Parathyroid adenoma (tissue), 2 donors: ENCODE data around the gene NXN.

Experiments
- H2AFZ ChIP-seq: fragments of 300-600 bp; sonication (generic); one replicate; pipeline ENCODE4 v1.7.0; 2017; ENCODE audit warnings: antibody characterized with exemption, mild to moderate bottlenecking
- H3K27ac ChIP-seq: fragments of 300-600 bp; sonication (generic); one replicate; pipeline ENCODE4 v1.7.0; 2017
- H3K27me3 ChIP-seq: fragments of 300-600 bp; sonication (generic); one replicate; pipeline ENCODE4 v1.7.0; 2017; ENCODE audit warnings: low read length; ENCODE audit not compliant: control insufficient read depth, insufficient read depth
- H3K36me3 ChIP-seq: fragments of 300-600 bp; sonication (generic); one replicate; pipeline ENCODE4 v1.7.0; 2017; ENCODE audit warnings: low read length; ENCODE audit not compliant: control insufficient read depth, insufficient read depth
- H3K4me1 ChIP-seq: fragments of 300-600 bp; sonication (generic); one replicate; pipeline ENCODE4 v1.7.0; 2017; ENCODE audit warnings: control low read depth
- H3K4me2 ChIP-seq: fragments of 300-600 bp; sonication (generic); one replicate; pipeline ENCODE4 v1.7.0; 2017; ENCODE audit warnings: low read length
- H3K4me3 ChIP-seq: fragments of 300-600 bp; sonication (generic); one replicate; pipeline ENCODE4 v1.7.0; 2017; ENCODE audit warnings: low read depth, low read length
- H3K79me2 ChIP-seq: fragments of 300-600 bp; sonication (generic); one replicate; pipeline ENCODE4 v1.7.0; 2017; ENCODE audit warnings: control low read depth
- H3K9ac ChIP-seq: fragments of 300-600 bp; sonication (generic); one replicate; pipeline ENCODE4 v1.7.0; 2017; ENCODE audit warnings: mild to moderate bottlenecking
- H3K9me3 ChIP-seq: fragments of 300-600 bp; sonication (generic); one replicate; pipeline ENCODE4 v1.7.0; 2017; ENCODE audit warnings: low read length; ENCODE audit not compliant: control insufficient read depth
- CTCF ChIP-seq: fragments of 300-600 bp; sonication (generic); IDR thresholded peaks from one replicate; pipeline ENCODE4 v1.7.0; 2017; ENCODE audit warnings: antibody characterized with exemption, mild to moderate bottlenecking
- donor health status: primary hyperparathyroidism.

The NXN gene

DNA sequence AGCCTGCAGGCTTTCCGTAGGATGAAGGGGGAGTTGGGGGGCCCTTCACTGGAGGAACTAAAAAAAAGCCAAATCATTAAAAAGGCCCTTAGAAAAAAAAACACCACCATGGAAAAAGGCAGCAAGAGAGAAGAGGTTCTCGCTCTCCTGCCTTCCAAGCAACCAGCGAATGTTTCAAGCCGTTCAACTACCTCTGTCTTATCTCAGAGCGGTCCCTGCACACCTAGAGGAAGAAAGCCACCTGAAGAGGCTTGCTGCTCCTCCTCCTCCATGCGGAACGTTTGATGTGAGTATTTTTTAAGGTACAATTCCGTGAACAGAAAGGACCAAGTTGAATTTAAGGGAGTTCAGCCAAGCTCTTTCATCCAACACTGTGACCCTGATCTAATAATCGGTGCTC, 9.2 kb downstream of the NXN start:
- Histone ChIP-seq H3K79me2 (peaks cover 2% of the 10 kb centered on the region), H3K9ac (no peak overlapping the region), H3K4me2 (no peak overlapping the region), H3K36me3 (no peaks in the 10 kb centered on the region), H3K4me1 (no peaks in the 10 kb centered on the region), H3K27ac (no peak overlapping the region), H2AFZ (no peak overlapping the region), H3K27me3 (no peaks in the 10 kb centered on the region), H3K4me3 (no peak overlapping the region), H3K9me3 (no peaks in the 10 kb centered on the region)
- TF ChIP-seq CTCF: no peak

DNA sequence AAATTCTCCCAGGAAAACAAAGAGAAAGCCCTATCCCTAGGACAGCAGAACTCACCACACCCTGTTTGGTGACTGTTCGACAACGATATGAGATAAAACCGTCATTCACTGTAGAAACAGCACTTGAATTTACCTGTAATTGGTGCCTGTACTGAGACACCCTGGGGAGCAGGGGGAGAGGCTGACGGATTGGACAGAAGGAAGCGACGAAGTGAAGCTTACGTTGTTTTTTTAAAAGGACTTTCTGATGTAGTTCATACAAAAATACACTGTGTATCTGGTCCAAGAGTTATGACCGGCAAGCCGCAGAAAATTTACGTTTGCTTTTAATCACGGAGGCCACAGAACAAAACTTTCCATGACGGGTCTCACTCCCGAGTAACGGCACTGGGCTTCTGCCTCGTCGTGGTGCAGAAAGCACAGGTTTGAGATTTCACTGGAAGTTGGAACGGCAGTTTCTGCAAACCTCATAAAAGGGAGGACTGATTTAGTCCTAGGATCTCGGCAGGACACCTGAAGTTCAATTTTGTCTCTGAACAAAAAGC, 9.7 kb downstream of the NXN start:
- H3K9me3 ChIP-seq: no peaks in the 10 kb centered on the region
- TF ChIP-seq CTCF: no peak
- H3K9ac ChIP-seq: no peak overlapping the region
- H3K4me3 ChIP-seq: no peak overlapping the region
- H3K4me2 ChIP-seq: no peak overlapping the region
- H3K4me1 ChIP-seq: no peaks in the 10 kb centered on the region
- no peak overlapping the region for H2AFZ ChIP-seq
- H3K27me3 ChIP-seq: no peaks in the 10 kb centered on the region
- H3K27ac ChIP-seq: no peak overlapping the region
- no peaks in the 10 kb centered on the region for H3K36me3 ChIP-seq
- H3K79me2 ChIP-seq: peaks cover 2% of the 10 kb centered on the region

- Histone ChIP-seq H3K79me2 (peaks cover 2% of the 10 kb centered on the region), H2AFZ (no peak overlapping the region), H3K9ac (no peak overlapping the region), H3K36me3 (no peaks in the 10 kb centered on the region), H3K4me1 (no peaks in the 10 kb centered on the region), H3K4me3 (no peak overlapping the region), H3K9me3 (no peaks in the 10 kb centered on the region), H3K27ac (no peak overlapping the region), H3K4me2 (no peak overlapping the region), H3K27me3 (no peaks in the 10 kb centered on the region)
- TF ChIP-seq CTCF: no peak
These were observed 10.5 kb downstream of the NXN start for GRCh38 chr17:968812-969730.

- no peak overlapping the region for H2AFZ ChIP-seq
These were observed 12.5 kb downstream of the NXN start for GRCh38 chr17:967122-967521.

More at GRCh38 chr17:967122-967521, 12.5 kb downstream of the NXN start:
- Histone ChIP-seq H3K4me1 (no peaks in the 10 kb centered on the region), H3K36me3 (no peaks in the 10 kb centered on the region), H3K4me3 (no peak overlapping the region), H3K79me2 (peaks cover 2% of the 10 kb centered on the region), H3K4me2 (no peak overlapping the region), H3K27ac (no peak overlapping the region), H3K9me3 (no peaks in the 10 kb centered on the region), H3K9ac (no peak overlapping the region), H3K27me3 (no peaks in the 10 kb centered on the region)
- no peak for TF ChIP-seq CTCF
